ENCODE results near the gene TMEM221. TPM values are rescaled to one million over a fixed set of nuclear protein-coding genes. Genes with fewer than 3 reads are reported as not detected.

The TMEM221 gene
- total RNA-seq, 1 donor from 2014 or later, result not detected

DNA sequence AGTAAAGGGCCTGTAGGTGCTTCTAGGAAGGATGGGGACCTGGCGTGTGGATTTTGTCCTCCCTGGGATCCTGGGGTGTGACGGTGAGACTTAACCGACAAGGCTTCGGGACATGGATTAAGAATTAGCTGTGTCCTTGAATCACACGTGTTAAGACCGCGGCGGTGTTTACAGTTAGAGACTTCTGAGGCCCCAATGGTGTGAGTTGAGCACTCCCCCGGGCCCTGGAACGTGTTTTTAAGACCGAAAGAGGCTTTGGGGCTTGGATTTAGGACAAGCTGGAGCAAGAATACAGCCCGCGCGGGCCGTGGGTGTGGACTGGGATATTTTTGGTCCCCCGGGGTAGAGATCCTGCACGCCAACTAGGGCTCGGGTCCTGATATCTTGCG is 20.6 kb upstream of the TMEM221 start:
- Mint-ChIP-seq H3K4me3 (peak overlapping the region; percentile 91), H3K27ac (peak overlapping the region; percentile 84), H3K4me1 (peaks cover 23% of the 10 kb centered on the region), H3K36me3 (ENCODE audit: low read depth) (no peaks in the 10 kb centered on the region), H3K27me3 (peaks cover 2% of the 10 kb centered on the region), H3K9me3 (no peaks in the 10 kb centered on the region)
- no peak for DNase-seq
- ChIA-PET CTCF (no interaction called here), POLR2A (interaction anchor here (0.8 to 2.1 kb wide), 4 partner anchors 43 to 282 kb away, joined by 3 to 6 read pairs (median 4); partner anchors contain the start of genes BST2, FCHO1, MVB12A and PGLS)
- intact Hi-C loops (cut with micrococcal nuclease), result loop anchor here (1.0 to 2.0 kb wide), 3 partner anchors 16 to 132 kb away; partner anchors contain the start of genes BST2 and GTPBP3
- TF ChIP-seq, protein P1, sequence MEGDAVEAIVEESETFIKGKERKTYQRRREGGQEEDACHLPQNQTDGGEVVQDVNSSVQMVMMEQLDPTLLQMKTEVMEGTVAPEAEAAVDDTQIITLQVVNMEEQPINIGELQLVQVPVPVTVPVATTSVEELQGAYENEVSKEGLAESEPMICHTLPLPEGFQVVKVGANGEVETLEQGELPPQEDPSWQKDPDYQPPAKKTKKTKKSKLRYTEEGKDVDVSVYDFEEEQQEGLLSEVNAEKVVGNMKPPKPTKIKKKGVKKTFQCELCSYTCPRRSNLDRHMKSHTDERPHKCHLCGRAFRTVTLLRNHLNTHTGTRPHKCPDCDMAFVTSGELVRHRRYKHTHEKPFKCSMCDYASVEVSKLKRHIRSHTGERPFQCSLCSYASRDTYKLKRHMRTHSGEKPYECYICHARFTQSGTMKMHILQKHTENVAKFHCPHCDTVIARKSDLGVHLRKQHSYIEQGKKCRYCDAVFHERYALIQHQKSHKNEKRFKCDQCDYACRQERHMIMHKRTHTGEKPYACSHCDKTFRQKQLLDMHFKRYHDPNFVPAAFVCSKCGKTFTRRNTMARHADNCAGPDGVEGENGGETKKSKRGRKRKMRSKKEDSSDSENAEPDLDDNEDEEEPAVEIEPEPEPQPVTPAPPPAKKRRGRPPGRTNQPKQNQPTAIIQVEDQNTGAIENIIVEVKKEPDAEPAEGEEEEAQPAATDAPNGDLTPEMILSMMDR (IDR thresholded peaks at IDR 0.05), result no peak
- ATAC-seq (ENCODE audit: low read depth), result no peak

DNA sequence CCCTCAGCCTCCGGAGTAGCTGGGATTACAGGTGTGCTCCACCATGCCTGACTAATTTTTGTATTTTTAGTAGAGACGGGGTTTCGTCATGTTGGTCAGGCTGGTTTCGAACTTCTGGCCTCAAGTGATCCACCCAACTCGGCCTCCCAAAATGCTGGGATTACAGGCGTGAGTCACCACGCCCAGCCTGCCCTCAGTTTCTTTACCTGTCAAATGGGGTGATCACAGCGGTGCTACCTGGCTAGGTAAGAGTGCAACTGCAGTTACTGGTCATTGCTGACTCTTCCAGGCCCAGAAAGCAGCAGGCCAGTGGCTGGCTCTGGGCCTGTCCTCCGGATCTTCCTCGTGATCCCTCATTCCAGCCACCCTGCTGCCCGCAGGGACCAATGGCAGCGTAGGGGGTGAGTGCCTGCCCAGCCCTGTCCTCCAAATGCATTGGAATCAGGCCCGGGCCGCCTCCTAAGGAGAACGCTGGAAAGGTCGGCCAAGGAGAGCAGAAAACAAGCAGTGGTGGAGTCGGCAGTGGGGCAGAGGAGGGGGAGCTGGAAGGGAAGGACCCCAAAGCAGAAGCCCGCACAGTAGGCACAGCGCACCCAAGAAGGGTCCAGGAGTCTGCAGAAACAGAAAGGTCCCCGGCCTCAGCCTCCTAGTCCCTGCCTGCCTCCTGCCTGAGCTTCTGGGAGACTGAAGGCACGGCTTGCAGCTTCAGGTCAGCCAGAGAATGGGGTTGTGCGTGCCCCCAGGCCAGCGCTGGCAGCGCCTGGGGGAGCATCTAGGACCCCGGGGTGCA is 20.0 kb upstream of the TMEM221 start:
- POLR2A ChIA-PET, result interaction anchor here (0.8 to 2.1 kb wide), 4 partner anchors 43 to 282 kb away, joined by 3 to 6 read pairs (median 4); partner anchors contain the start of genes BST2, FCHO1, MVB12A and PGLS
- H3K27ac Mint-ChIP-seq, result peak overlapping the region; percentile 84
- CTCF ChIA-PET, result no interaction called here

DNA sequence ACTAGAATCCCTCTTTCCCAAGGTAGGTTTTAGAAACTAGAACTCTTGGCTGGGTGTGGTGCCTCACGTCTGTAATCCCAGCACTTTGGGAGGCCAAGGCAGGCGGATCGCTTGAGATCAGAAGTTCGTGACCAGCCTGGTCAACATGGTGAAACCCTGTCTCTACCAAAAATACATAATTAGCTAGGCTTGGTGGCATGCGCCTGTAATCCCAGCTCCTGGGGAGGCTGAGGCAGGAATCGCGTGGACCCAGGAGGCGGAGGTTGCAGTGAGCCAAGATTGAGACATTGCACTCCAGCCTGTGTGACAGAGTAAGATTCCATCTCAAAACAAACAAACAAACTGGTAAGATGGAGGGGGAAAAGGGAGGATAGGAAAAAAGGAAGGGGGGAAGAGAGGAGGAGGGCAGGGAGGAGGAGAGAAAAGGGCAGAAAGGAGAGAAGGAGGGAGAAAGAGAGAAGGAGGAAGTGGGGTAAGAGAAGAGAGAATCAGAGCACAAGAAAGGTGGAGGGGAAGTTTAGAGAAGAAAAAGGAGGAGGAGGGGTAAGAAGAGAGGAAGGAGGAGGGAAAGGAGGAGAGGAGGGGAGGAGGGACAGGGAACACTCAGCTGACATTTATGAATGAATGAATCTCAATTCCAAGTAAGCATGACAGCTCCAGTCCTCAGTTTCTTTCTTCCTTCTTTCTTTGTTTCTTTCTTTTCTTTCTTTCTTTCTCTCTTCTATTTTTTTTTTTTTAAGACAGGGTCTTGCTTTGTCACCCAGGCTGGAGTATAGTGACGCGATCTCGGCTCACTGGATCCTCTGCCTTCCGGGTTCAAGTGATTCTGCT is 19.2 kb upstream of the TMEM221 start:
- no peak overlapping the region for H3K27ac Mint-ChIP-seq
- H3K36me3 Mint-ChIP-seq (ENCODE audit: low read depth), result no peaks in the 10 kb centered on the region
- ATAC-seq (ENCODE audit: low read depth), result no peak
- peaks cover 19% of the 10 kb centered on the region for H3K4me1 Mint-ChIP-seq
- peaks cover 4% of the 10 kb centered on the region for H3K27me3 Mint-ChIP-seq
- intact Hi-C loops (cut with micrococcal nuclease), result loop anchor here (2.0 kb wide), 3 partner anchors 63 to 175 kb away; partner anchors contain the start of genes BST2 and GTPBP3
- ChIA-PET CTCF (interaction anchor here (0.7 to 1.3 kb wide), 2 partner anchors 13 to 284 kb away, joined by 3 read pairs; no protein-coding TSS in a partner anchor), POLR2A (interaction anchor here (0.7 to 1.2 kb wide), 3 partner anchors 44 to 133 kb away, joined by 3 to 7 read pairs (median 3); partner anchors contain the start of gene PGLS)
- H3K9me3 Mint-ChIP-seq, result no peaks in the 10 kb centered on the region
- H3K4me3 Mint-ChIP-seq, result no peak overlapping the region
- no peak for DNase-seq
- TF ChIP-seq, protein P1 (IDR thresholded peaks at IDR 0.05), result no peak

More for the DNA sequence above, 20.0 kb upstream of the TMEM221 start:
- H3K4me1 Mint-ChIP-seq, result peaks cover 23% of the 10 kb centered on the region
- peak overlapping the region; percentile 91 for H3K4me3 Mint-ChIP-seq
- peaks cover 4% of the 10 kb centered on the region for H3K27me3 Mint-ChIP-seq
- DNase-seq, result no peak
- no peak for ATAC-seq (ENCODE audit: low read depth)
- no peaks in the 10 kb centered on the region for H3K9me3 Mint-ChIP-seq
- TF ChIP-seq, protein P1 (IDR thresholded peaks at IDR 0.05), result no peak
- no peaks in the 10 kb centered on the region for H3K36me3 Mint-ChIP-seq (ENCODE audit: low read depth)
- intact Hi-C loops (cut with micrococcal nuclease), result loop anchor here (1.0 to 2.0 kb wide), 3 partner anchors 15 to 132 kb away; partner anchors contain the start of genes BST2 and GTPBP3

DNA sequence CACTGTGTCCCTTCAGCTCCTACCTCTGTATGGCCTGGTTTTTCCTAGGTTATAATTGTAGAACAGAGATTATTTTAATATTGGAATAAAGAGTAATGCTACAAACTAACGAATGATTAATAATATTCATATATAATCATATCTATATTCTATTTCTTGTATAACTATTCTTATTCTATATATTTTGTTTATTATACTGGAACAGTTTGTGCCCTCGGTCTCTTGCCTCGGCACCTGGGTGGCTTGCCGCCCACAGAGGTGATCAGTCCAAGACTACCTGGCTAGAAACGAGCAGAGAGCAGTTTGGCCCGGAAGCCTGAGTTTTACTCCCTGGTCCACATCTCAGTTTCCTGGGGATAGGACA is 18.0 kb upstream of the TMEM221 start:
- Mint-ChIP-seq H3K9me3 (no peaks in the 10 kb centered on the region), H3K4me1 (peaks cover 19% of the 10 kb centered on the region), H3K4me3 (no peak overlapping the region), H3K36me3 (ENCODE audit: low read depth) (no peaks in the 10 kb centered on the region), H3K27me3 (peaks cover 4% of the 10 kb centered on the region), H3K27ac (no peak overlapping the region)
- intact Hi-C loops (cut with micrococcal nuclease), result loop anchor here (1.0 to 2.0 kb wide), 5 partner anchors 71 to 391 kb away; partner anchors contain the start of genes HAUS8 and MYO9B
- ChIA-PET CTCF (interaction anchor here (0.6 to 1.6 kb wide), 9 partner anchors 12 to 206 kb away, joined by 3 to 7 read pairs (median 3); partner anchors contain the start of gene PGLS), POLR2A (no interaction called here)
- TF ChIP-seq, protein P1 (IDR thresholded peaks at IDR 0.05), result no peak
- ATAC-seq (ENCODE audit: low read depth) (no peak), DNase-seq (no peak)

Data from activated B cell treated with CpG ODN at 0.5 μM for 24 hours (primary cell).